Superior temporal gyrus (tissue), 1 donor: ENCODE results near the gene DCDC1.

Experiments used
- DNase-seq: peaks from one replicate; pipeline ENCODE4 v3.0.0-alpha.2; 2016; ENCODE audit errors: extremely low spot score

DCDC1 gene

GRCh38 chr11:31236143-31236542 lies 133.4 kb downstream of the DCDC1 start:
- DNase-seq = no peak

DNA sequence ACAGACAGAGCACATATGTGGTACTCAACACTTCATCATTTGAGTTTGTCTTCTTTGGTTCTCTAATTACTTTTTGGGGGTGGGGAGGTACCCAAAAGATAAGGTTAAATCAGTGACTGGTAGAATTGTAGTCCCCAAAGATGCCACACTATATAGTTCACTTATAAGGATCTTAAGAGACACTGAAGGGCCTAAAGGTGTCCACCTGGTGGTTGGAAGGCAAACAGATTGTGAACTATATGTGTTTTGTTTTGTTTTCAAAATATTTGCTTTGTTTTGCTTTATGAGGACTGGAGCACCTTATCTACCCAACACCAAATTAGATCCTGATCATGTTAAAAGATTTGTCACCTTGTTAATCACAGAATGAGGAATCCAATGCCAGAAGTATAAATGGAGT lies 136.1 kb downstream of the DCDC1 start:
- DNase-seq = no peak

DNA sequence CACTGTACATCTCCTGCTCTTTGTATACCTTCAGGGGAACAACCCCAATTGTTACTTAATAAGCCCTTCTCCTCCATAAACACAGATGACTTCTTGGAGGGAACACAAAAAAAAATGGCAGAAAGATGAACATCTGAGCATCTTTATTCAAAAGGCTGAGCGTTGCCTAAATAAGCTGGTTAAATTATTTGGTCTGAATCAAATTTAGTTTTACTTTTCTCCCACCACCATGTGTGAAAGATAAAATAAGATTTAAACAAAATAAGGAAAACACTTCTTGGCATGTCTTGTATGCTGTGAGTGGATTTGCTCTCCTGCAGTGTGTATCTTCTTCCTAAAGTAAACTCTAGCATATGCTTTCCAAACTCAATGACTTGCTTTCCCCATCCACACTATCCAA lies 137.9 kb downstream of the DCDC1 start:
- DNase-seq = no peak

DNA sequence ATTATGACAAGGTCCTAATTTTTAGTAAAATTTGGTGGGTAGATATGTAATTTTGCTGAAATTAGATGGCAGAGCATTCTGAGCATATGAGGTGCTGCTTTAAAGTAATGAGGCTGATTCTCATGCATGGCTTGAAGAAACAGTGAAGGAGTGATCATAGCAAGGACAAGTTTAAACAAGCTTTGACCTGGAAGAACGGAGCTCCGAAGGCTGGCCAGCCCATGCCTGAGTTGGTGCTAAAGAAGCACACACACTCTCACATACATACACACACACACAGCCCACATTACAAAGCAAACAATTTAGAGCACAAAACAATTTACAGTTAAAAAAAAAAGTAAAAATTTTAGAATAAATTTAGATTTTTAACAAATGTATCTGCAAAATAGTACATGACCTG lies 150.7 kb downstream of the DCDC1 start:
- DNase-seq = no peak

GRCh38 chr11:31214372-31214771 lies 155.2 kb downstream of the DCDC1 start:
- DNase-seq = no peak

DNA sequence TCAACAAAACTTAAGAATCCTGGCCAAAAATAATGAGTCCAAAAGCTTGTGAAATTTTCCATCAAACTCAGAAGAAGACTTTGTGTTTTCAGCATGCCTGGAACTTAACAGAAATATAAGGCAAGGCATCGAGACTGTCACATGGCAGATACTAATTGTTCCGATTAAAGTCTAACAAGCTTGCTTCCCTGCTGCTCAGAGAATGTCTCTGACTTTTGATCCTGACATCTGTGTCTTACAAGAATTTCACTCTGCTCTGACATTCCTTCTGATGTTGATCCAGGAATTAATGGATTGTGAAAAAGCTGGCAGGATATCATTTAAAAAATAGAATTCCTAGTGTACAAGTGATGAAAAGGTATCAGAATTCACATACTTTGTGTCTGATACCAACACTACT lies 170.2 kb downstream of the DCDC1 start:
- DNase-seq = no peak

- no peak for DNase-seq
Observed at GRCh38 chr11:31173926-31174680, 195.4 kb downstream of the DCDC1 start.

DNA sequence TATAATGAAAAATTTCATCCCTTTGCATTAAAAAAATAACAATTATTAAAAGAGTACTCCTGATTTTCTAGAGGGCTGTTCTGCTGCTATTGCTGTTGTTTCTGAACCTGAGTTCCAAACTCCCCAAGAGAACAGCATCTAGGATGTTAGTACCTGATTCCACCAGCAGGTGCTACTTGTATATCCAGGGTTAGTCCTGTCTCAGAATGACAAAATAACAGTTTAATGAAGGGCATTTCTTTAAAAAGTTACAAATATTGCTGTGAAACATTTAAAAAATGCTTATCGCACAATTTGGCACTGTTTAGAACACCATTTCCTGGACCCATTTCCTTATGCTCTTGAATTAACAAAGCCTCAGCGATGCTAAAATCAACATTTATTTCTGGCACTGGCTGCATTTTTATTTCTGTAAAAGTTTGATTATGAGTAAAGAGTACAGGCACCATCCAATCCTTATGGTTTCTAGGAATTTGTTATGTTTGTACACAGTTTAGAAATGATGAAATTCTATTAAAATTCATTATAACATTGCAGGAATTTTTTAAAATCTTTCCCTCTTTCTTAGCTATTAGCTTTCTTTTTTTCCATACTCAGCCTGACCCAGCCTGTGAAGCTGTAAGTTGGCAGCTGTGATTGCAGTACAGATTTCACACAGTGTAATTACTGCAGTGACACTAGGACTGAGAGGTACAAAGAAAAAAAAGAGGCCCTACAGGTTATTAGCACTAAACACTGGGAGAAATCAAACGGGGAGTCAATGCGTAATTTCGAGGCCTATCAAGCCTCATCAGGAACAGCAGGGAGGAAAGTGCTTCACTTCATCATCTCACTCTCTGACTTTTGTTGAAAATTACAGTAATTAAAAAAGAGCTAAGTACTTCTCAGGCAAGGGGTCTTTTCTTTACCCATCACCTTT lies 208.8 kb downstream of the DCDC1 start:
- no peak for DNase-seq

DNA sequence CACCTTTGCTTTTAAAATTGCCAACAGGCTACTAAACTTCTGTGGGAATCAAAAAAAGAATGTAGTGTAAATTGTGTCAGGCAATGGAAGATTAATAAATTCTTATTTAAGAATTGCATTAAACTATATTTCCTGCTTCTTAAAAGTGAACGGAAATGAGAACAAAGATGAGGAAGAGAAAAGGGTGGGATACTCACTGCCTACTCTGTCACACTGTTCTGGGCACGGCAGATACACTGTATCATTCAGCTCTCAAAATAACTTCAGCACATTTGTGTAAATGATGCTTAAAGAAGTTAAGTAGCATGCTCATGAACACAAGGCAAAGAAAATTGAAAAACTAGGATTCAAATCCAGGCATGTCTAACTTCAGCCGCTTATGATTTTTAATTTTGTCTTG lies 218.7 kb downstream of the DCDC1 start:
- DNase-seq = no peak

DNA sequence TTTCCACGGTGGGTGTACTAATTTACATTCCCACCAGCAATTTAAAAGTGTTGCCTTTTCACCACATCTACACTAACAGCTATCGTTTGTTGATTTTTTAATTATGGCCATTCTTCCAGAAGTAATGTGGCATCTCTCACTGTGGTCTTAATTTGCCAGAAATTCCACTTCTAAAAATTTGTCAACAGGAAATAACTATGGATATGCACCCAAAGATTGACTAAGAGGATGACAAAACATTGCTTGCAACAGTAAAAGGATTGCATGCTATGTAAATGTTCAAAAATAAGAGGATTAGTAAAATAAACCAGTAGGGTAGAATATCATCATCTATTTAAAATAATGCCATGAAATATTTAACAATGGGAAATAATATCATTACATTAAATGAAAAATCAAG lies 219.5 kb downstream of the DCDC1 start:
- no peak for DNase-seq

GRCh38 chr11:31141789-31142188 lies 227.8 kb downstream of the DCDC1 start:
- DNase-seq = peak; percentile 52

GRCh38 chr11:31139479-31139878 lies 230.1 kb downstream of the DCDC1 start:
- DNase-seq = no peak

DNA sequence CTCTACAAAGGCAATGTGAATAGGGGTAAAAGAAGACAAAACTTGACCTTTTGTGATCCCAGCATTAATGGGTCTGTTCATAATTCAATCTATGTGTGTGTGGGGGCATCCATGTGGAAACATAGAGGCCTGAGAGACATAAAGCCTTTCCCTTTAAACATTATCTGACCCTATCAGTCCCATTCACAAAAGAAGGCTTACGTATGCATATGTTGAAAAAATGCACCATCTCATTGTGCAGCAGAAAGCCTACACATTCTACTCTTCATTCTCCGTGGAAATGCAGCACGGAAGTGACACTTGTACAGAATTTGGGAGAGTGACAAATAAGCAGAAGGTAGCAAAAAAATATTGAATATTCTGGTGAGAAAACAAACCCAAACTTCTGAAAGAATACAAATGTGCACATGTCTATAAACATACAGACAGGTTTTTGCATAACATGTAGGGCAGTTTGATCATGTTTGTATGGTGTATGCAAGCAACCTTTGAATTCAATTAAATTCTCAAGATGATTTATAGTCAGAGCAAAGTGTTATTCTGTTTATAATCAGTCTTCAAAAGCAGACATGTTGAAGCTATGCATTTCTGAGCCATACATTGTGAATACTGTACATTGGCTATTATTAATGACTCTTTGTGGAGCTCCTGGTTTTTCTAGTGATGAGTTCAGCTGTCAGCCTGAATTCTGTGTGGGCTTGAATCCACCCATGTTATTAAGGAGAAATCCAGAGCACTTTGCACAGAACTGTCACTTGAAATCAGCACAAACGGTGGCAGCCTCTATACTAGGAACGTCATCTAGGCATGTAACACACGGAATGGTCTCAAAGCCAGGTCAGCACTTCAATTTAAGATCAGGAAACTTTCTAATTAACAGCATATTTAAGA lies 236.8 kb downstream of the DCDC1 start:
- no peak for DNase-seq

DNA sequence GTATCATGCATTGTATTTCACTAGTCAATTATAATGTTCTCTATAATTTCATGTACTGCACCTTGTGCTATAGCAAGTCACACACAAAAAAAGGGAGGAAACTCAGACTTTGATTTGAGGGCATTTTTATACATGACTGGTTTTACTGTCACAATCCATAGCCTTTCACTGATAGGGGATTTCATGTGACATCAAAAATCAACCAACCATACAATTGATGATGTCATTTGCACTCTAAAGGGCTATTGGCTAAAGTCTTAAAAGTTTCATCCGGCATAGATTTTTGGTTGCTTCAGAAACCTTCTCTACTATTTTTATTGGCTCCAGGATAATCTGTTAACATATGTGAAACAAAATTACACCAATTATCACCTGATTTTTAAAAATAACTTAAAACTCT lies 237.8 kb downstream of the DCDC1 start:
- DNase-seq = no peak

GRCh38 chr11:31127290-31127689 lies 242.2 kb downstream of the DCDC1 start:
- no peak for DNase-seq

DNA sequence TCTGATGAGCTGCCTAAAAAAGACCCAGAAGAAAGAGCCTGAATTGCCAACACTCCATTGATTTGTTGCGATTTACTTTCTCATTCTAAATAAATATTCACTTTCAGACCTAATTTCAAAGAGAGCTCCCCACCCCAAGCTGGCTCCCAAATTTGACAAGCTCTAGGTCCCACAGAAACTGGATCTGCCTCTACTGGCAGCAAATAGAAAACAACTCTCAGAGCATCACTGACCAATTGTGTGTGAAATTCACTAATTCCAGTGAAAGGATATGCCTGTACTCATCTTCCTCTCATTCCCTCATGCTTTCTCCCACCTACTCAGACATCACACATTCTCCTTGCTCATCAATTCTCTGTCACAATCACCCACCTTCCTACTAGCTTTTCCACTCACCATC lies 249.1 kb downstream of the DCDC1 start:
- DNase-seq = no peak

DNA sequence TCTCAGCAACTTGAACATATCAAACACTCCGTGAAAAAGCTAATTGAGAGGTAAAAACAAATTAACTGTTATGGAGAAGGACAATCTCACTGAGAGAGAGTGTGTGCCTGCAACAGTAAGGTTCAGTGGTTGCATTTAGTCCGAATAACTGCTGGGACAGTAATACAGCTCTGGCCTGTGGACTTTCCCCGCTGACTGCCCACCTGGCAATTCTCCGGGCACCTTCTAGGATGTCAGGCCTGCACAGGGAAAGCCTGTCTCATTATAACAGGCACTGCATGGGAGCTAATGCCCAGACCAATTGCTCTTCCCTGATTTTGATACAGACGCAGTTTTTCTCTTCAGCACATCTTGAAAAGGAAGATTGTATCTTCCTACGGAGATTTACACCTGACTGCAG lies 251.0 kb downstream of the DCDC1 start:
- no peak for DNase-seq

GRCh38 chr11:31117038-31117437 lies 252.5 kb downstream of the DCDC1 start:
- no peak for DNase-seq

DNA sequence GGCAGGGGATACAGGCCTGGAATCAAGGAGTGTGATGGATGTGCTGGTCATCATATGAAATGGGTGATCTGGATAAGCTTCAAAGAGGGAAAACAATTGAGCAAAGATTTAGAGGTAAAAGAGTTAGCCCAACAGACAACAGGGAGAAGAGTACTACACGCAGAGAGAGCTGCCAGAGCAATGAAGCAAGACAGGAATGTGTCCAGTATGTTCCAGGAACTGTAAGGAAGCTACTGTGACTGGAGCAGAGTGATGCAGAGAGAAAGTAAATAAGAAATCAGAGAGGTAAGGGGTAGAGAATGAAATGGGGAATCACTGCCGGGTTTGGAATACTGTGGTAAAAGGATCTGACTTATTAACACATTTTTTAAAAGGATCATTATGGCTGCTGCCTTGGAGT lies 255.1 kb downstream of the DCDC1 start:
- no peak for DNase-seq

GRCh38 chr11:31110830-31111229 lies 258.7 kb downstream of the DCDC1 start:
- DNase-seq = no peak

DNA sequence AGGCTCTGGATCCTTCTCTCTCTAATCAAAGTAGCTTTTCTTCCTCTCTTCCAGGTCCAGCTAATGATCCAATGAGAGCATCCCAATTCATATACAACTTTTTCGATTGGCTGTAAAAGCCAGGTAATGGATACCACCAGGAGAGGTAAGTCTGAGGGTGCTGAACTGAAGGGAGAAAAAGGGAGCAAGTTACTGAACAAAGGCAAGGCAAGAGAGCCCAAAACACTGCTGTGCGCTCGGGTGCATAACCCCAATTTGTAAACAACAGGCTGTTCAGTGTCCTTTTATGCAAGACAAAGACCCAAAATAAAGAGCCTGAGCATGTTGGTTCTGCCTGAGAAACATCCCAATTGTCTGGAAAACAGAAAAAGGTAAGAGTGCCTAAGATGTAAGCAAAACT lies 260.1 kb downstream of the DCDC1 start:
- DNase-seq = no peak

- no peak for DNase-seq
Observed at GRCh38 chr11:31107649-31108048, 261.9 kb downstream of the DCDC1 start.
